Gastroesophageal sphincter (tissue), 4 donors: Measurements from ENCODE around the gene LTBP1. TPM values are rescaled to one million over a fixed set of nuclear protein-coding genes. Genes with fewer than 3 reads are reported as not detected.

Source experiments
- ATAC-seq: fragments of 150-250 bp; one replicate; pipeline ENCODE4 v1.9.1; 2016; ENCODE audit warnings: mild to moderate bottlenecking, moderate library complexity
- H3K27ac ChIP-seq, 4 donors: fragments of 200-600 bp; sonication (generic) in 3 of 4; 1 replicate in 3 of 4; 2 replicates in 1 of 4; pipeline ENCODE4 v1.5.1; 2016 to 2019
- H3K27me3 ChIP-seq: fragments of 200-600 bp; sonication (generic); one replicate; pipeline ENCODE4 v1.5.1; 2019
- H3K36me3 ChIP-seq, 2 donors: fragments of 200-600 bp; sonication (generic); one replicate each; pipeline ENCODE4 v1.5.1; 2019; ENCODE audit warnings: control low read depth in 1 of 2
- H3K4me1 ChIP-seq, 3 donors: fragments of 200-600 bp; sonication (generic); 1 replicate in 2 of 3; 2 replicates in 1 of 3; pipeline ENCODE4 v1.5.1; 2016 to 2019; ENCODE audit warnings: control low read depth in 2 of 3
- H3K4me3 ChIP-seq, 2 donors: fragments of 200-600 bp; sonication (generic); one replicate each; pipeline ENCODE4 v1.5.1; 2019; ENCODE audit warnings: mild to moderate bottlenecking in 1 of 2, moderate library complexity in 1 of 2
- H3K9me3 ChIP-seq, 3 donors: fragments of 200-600 bp; sonication (generic); one replicate each; pipeline ENCODE4 v1.5.1; 2017 to 2019; ENCODE audit warnings: control low read depth in 2 of 3
- CTCF ChIP-seq, 4 experiments: fragments of 200-600 bp in 2 of 4; fragments of 450-650 bp in 2 of 4; sonication (generic) in 1 of 4; IDR thresholded peaks; one replicate each; pipeline ENCODE4 v1.5.1; 2017 to 2019; ENCODE audit warnings: antibody characterized with exemption in 4 of 4, mild to moderate bottlenecking in 2 of 4, moderate library complexity in 2 of 4
- EP300 ChIP-seq: sonication (generic); formaldehyde crosslinking; IDR thresholded peaks from one replicate; pipeline ENCODE4 v1.6.1; 2017; ENCODE audit warnings: antibody characterized with exemption, mild to moderate bottlenecking
- POLR2A ChIP-seq, 2 donors: fragments of 450-650 bp; IDR thresholded peaks; one replicate each; pipeline ENCODE4 v1.6.1; 2017; ENCODE audit warnings: antibody characterized with exemption in 2 of 2, mild to moderate bottlenecking in 2 of 2, moderate library complexity in 1 of 2
- POLR2AphosphoS5 ChIP-seq: sonication (generic); formaldehyde crosslinking; IDR thresholded peaks from one replicate; pipeline ENCODE4 v1.6.1; 2017; ENCODE audit warnings: antibody characterized with exemption
- WGBS, 2 donors: methylation state at CpG; one replicate each; pipeline ENCODE4 v1.1.5; 2018; ENCODE audit warnings: low coverage in 1 of 2; 5-methylcytosine and 5-hydroxymethylcytosine counted together
- total RNA-seq, 4 donors: library from RNA; depleted of rRNA; stranded (reverse); fragments of >200 nt; gene quantifications; one replicate each; pipeline ENCODE4 v1.1.0, GENCODE V29; 2016

The LTBP1 gene
- total RNA-seq, 4 donors from 2014 or later, result 238 to 493 (median 378) TPM

GRCh38 chr2:32938934-32939333 lies 7.8 kb upstream of the LTBP1 start:
- H3K4me3 ChIP-seq, result no peak overlapping the region
- no peaks in the 10 kb centered on the region for H3K36me3 ChIP-seq
- H3K27me3 ChIP-seq, result peaks cover 22% of the 10 kb centered on the region
- 94 to 100% methylated on average over 1 to 3 of the region's 3 CpGs for WGBS, 2 donors
- no peak for ATAC-seq
- no peaks in the 10 kb centered on the region for H3K4me1 ChIP-seq
- no peak for TF ChIP-seq POLR2AphosphoS5
- H3K27ac ChIP-seq, result no peak overlapping the region
- no peaks in the 10 kb centered on the region for H3K9me3 ChIP-seq

- no peaks in the 10 kb centered on the region for H3K4me1 ChIP-seq
- ATAC-seq, result no peak
- no peak for TF ChIP-seq CTCF (IDR thresholded peaks at IDR 0.05)
- TF ChIP-seq POLR2A (IDR thresholded peaks at IDR 0.05), result no peak
- TF ChIP-seq POLR2AphosphoS5, result no peak
- TF ChIP-seq EP300, result no peak
- no peaks in the 10 kb centered on the region for H3K36me3 ChIP-seq
- H3K27me3 ChIP-seq, result peaks cover 15% of the 10 kb centered on the region
- no peak overlapping the region for H3K27ac ChIP-seq
- H3K4me3 ChIP-seq, result no peak overlapping the region
- H3K9me3 ChIP-seq, result no peaks in the 10 kb centered on the region
- 90 to 96% methylated on average over 4 to 7 of the region's 8 CpGs for WGBS, 2 donors
These were observed 6.3 kb upstream of the LTBP1 start for GRCh38 chr2:32940316-32940997.

DNA sequence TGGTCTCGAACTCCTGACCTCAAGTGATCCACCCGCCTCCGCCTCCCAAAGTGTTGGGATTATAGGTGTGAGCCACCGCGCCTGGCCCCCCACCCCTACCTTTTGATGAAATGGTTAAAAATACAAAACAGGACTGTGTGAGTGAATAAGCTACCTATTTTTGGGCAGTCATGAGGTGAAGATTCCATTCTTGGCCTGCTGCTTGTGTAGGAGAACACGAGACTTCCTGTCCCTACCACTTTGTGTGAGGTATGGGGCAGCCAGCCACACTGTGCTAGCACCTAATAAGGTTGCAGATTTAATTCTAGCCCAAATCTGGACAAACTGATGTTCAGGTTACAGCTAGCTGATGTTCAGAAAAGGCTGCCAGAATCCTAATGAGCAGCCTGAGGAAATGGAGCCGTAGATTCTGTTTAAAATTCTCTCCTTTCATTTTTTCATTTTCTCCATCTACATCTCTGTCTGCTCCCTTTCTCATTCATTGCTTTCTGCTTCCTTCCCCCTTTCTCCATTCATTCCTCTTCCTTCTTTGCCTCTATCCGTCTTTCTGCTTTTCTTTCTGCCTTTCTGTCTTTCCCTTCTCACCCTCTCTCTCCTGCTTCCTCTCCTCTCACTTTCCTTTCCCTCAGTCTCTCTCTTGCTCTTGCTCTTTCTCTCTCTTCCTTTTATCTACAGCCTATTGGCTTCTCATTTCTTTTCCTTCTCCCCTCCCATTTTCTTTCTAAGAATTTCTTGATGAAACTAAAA lies 4.6 kb upstream of the LTBP1 start:
- Histone ChIP-seq H3K9me3 (no peaks in the 10 kb centered on the region), H3K27me3 (peaks cover 7% of the 10 kb centered on the region), H3K36me3 (no peaks in the 10 kb centered on the region), H3K27ac (no peak overlapping the region), H3K4me3 (no peak overlapping the region), H3K4me1 (peaks cover 0 to 6% (median 0%) of the 10 kb centered on the region in 3 donors)
- 63 to 71% methylated on average over 3 of the region's 8 CpGs for WGBS, 2 donors
- no peak for ATAC-seq
- TF ChIP-seq POLR2AphosphoS5 (no peak), EP300 (no peak), POLR2A (IDR thresholded peaks at IDR 0.05) (no peak)

DNA sequence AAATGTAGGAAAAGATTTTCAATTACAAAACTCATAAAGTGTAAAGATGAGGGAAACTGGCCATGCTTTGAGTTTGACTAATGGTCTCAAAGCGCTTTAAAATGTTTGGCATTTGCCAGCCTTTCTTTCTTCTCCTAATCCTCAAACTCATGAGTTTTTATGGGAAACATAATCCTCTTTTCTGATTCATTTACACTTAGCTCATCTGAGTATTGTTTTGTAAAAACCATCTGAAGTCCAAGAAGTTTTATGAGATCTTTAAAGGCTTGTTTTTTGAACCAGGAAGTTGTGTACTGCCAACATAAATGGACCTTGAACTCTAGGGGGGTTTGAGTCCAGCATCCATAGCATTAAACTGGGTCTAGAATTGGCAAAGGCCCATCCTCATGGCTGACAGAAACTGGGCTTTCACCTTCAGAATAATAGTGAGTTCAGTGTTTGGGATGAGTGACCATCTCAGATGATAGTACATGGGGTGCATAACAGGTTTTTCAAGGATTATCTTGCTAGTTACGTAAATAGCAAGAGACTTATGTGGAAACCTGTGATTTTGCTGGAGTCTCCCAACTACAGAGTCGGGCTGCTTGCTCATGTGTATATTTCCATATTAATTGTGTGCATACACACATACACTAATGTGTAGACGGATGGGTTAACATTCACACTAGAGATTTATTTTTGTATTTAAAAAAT lies 3.8 kb upstream of the LTBP1 start:
- no peaks in the 10 kb centered on the region for H3K27me3 ChIP-seq
- WGBS, 2 donors, result 90 to 95% methylated on average over 4 of the region's 4 CpGs
- H3K27ac ChIP-seq, result no peak overlapping the region
- no peak for TF ChIP-seq EP300
- TF ChIP-seq POLR2A (IDR thresholded peaks at IDR 0.05), result no peak
- no peak for TF ChIP-seq CTCF (IDR thresholded peaks at IDR 0.05)
- TF ChIP-seq POLR2AphosphoS5, result no peak
- ATAC-seq, result no peak
- peaks cover 0 to 14% (median 0%) of the 10 kb centered on the region in 3 donors for H3K4me1 ChIP-seq
- no peak overlapping the region for H3K4me3 ChIP-seq
- H3K9me3 ChIP-seq, result no peaks in the 10 kb centered on the region
- H3K36me3 ChIP-seq, result no peaks in the 10 kb centered on the region

DNA sequence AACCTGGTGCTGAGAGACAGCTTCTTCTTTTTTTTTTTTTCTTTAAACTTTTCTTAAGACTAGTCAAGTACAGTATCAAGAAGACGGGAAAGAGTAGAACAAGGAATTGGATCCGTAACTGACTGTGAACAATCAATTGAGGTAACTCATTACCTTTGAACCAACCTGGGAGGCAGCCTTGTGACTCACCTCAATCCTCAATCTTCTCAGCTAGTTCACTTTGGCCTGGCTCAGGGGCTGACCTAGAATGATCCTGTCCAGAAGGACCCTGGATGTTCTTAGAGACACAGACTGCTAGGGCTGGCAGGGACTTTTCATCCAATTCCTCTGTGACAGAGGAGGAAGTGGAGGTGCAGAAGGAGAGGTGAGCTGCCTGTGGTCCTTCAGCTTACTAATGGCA lies 1.5 kb upstream of the LTBP1 start:
- no peak for TF ChIP-seq POLR2AphosphoS5
- TF ChIP-seq CTCF (IDR thresholded peaks at IDR 0.05), result no peak
- TF ChIP-seq EP300, result no peak
- no peak for TF ChIP-seq POLR2A (IDR thresholded peaks at IDR 0.05)
- 95 to 100% methylated on average over 2 of the region's 2 CpGs for WGBS, 2 donors

More for the DNA sequence above, 1.5 kb upstream of the LTBP1 start:
- Histone ChIP-seq H3K27ac (no peak overlapping the region), H3K27me3 (no peaks in the 10 kb centered on the region), H3K9me3 (no peaks in the 10 kb centered on the region), H3K4me1 (peaks cover 0 to 32% (median 0%) of the 10 kb centered on the region in 3 donors), H3K4me3 (no peak overlapping the region), H3K36me3 (no peaks in the 10 kb centered on the region)
- ATAC-seq, result no peak
